Measurements from ENCODE around the gene FAU. TPM values are rescaled to one million over a fixed set of nuclear protein-coding genes. Genes with fewer than 3 reads are reported as not detected.

Gene FAU
- total RNA-seq, 1 donor from 2014 or later: 511 TPM

DNA sequence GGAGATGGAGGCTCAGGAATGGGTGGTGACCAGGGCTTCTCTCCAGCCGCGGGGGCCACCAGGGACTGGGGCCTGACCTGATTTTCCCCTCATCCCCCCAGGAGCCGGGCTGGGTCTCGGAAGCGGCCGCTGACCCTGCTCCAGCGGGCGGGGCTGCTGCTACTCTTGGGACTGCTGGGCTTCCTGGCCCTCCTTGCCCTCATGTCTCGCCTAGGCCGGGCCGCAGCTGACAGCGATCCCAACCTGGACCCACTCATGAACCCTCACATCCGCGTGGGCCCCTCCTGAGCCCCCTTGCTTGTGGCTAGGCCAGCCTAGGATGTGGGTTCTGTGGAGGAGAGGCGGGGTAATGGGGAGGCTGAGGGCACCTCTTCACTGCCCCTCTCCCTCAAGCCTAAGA, 34.1 kb downstream of the FAU start:
- intact Hi-C loops (cut with DNase I): no loop called here
- DNase-seq (ENCODE audit: low spot score): no peak

DNA sequence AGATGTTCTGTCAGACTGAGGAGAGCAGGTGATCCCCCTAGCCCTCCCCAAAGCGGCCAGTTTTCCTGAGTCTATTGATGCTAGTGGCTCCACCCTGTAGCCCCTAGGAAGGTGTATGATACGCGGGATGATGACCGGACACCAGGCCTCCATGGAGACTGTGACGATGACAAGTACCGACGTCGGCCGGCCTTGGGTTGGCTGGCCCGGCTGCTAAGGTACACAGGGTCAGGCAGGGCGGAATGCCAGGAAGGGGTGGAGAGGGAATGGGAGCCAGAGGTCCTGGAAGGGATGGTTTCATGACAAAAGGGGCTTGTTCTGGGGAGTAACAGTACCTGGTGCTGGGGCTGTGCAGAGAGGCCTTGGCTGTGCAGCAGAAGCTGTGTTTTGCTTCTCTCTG, 34.7 kb downstream of the FAU start:
- intact Hi-C loops (cut with DNase I): no loop called here
- DNase-seq (ENCODE audit: low spot score): no peak

GRCh38 chr11:65086809-65087208, 35.1 kb downstream of the FAU start:
- DNase-seq (ENCODE audit: low spot score): no peak
- intact Hi-C loops (cut with DNase I): no loop called here

DNA sequence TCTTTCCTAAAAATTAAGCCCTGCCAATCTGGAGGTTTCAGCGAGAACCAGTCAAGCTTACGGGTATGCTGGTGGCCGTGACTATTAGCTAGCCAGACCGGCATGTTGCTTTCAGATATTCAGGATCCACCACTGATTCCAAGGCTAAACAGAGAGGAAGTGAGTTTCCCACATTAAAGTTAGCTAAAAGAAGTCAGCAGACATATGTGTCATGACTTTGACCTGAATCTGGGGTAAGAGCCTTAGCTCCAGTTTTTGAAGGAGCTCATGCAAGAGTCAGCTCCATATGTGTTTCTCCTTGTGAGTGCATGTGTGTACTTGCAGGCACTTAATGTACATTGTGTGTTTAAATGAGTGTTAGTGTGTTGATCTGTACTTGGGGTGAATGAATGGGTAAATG, 36.5 kb downstream of the FAU start:
- intact Hi-C loops (cut with DNase I): loop anchor here (2.0 kb wide), 1 partner anchor 31 kb away; the partner anchor contains the start of gene ZNHIT2

DNA sequence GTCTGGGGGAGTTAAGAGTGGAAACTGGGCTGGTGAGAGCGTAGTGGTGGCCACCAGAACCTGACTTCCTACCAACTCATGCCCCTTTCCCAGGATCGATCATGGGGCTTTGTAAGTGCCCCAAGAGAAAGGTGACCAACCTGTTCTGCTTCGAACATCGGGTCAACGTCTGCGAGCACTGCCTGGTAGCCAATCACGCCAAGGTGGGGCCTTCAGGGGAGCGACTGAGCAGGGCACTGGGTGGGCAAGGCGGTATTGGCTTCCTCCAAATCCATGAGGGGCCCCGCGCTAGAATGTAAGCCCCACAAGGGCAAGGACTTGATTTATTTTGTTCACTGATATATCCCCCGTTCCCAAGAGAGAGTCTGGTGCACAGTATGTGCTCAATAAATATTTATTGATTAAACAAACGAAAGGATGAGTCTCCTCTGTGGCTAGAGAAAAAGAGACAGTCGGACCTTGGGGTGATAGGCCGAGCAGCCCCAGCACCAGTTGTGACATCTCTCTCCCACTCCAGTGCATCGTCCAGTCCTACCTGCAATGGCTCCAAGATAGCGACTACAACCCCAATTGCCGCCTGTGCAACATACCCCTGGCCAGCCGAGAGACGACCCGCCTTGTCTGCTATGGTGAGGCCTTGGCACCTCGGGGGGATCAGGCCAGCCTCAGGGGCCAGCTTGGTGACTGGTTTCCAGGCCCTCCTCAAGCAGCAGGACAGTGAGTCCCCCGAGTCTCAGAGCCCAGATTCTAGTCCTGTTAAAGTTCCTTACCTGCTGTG, 37.1 kb downstream of the FAU start:
- DNase-seq (ENCODE audit: low spot score): no peak

More for the DNA sequence above, 36.5 kb downstream of the FAU start:
- DNase-seq (ENCODE audit: low spot score): no peak

DNA sequence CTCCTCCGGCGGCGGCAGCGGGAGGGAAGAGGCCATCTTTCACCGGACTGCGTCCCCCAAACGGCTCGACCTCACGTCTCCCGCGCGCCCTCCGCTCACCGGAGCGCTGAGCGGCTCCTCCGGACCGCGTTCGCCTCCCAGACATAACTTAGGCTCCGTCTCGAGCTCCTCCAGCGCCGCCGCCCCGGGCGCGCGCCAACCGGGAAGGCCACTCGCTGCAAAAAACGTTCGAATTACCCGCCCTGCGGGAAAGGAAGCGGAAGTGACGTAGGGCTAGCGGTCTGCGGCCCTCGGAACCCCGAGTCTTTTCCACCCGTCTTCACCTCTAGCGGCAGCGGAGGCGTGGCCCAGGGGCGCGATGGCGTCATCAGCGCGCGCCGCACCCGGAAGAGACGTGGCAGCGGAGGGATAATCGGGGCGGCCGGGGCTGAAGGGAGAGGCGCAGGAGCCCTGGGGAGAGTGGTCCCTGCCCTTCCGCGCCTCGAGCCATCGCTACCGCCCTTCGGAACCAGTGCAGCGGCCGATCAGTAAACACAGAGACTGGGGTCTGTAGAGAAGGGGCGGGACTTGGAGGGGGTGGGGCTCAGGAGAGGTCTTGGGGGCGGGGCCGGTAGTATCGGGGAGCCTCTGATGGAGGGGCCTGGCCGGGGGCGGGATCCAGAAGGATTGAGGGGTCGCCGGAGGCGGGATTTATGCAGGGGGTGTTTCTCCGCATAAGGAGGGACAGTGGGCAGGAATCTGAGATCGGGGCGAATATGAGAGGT, 37.9 kb downstream of the FAU start, which contains the start of the genes CDCA5 and ZFPL1:
CDCA5 (minus strand) TSS at position 207 of the 764 bp plus-strand sequence; CDS start at position 145, 62 bp downstream.
ZFPL1 (plus strand) TSS at position 389 of the 764 bp plus-strand sequence. CDS start 477 bp downstream, outside the sequence.
- DNase-seq (ENCODE audit: low spot score): peak; percentile 98
- intact Hi-C loops (cut with DNase I): loop anchor here (1.0 to 5.0 kb wide), 3 partner anchors 12 to 57 kb away; partner anchors contain the start of genes SNX15, VPS51 and ZNHIT2

More for the DNA sequence above, 37.1 kb downstream of the FAU start:
- intact Hi-C loops (cut with DNase I): loop anchor here (1.0 to 5.0 kb wide), 3 partner anchors 12 to 57 kb away; partner anchors contain the start of genes SNX15, VPS51 and ZNHIT2

DNA sequence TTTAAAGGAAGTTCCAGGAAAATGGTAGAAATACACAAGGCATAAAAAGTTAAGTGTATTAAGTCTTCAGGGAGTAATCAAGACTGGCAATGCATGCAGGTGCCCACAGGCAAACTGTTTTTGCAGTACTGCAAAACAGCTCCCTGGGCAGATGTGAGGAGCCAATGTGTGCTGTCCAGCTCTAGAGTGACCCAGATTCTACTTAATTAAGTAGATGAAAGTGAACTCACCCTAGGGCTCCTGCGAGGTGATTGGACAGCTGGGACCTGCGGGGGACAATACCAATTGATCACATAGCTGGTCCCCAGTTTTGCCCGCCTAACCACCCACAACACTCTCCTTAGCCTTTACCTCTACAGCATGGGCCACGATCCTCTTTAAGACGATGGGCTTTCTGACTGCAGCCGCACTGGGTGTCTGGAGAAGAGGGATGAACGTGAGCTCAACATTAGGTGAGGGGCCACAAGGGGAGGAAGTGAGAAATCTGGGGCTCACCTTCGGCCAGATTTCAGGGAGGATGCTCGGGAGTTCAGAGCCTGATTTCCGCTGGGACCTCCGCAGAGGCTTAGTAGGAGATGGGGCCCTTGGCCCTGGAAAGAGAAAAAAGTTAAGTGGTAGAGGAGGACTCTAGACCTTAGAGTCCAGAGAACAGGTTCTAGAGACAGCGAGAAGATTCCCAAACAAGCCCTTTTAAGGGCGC, 38.6 kb downstream of the FAU start:
- no peak for DNase-seq (ENCODE audit: low spot score)
- intact Hi-C loops (cut with DNase I): loop anchor here (5.0 kb wide), 1 partner anchor 56 kb away; the partner anchor contains the start of gene SNX15

DNA sequence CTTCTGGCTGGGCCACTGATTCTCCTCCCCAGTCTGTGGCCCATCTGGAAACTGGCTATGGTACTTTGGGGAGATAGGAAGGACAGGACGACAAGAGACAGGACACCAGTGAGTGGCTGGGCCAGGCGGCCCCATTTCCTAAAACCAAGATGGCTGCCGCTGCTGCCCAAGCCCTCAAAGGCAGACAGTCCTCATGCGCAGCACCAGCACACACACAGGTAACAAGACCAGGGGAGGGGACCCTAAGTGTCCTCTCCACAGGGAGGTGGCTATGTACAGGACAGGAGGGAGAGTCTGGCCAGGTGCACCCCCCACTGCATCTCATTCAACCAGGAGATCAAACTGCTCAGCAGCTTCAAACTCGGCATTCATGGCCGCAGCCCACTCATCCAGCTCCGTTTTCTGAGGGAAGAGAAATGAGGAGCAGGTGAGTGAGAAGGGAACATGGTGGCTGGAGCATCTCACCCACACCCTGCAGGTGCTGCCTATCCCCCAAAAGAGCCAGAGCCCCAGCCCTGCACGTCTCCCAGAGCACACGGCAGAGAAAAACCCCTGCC, 43.1 kb downstream of the FAU start:
- no peak for DNase-seq (ENCODE audit: low spot score)
- intact Hi-C loops (cut with DNase I): loop anchor here (10.0 kb wide), 1 partner anchor 234 kb away; the partner anchor contains the start of gene CDC42BPG

DNA sequence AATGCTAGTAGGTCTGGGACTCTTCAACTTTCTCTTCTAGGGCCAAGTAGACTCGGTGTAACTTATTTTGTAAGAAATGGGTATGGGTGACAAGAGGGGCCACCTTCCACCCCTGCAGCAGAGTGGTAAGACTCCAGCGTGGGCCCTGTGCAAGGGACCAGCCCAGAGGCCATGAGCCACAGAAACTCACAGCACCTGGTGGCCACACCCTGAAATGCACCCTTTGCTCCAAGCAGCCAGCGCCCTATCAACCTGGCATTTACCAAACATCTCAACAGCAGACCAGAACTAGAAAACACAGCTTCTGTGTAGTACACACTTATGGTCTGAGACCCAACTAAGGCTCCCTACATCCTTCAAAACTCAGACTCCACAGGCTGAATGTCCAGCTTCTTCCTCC, 43.8 kb downstream of the FAU start:
- intact Hi-C loops (cut with DNase I): loop anchor here (10.0 kb wide), 1 partner anchor 233 kb away; the partner anchor contains the start of gene CDC42BPG
- no peak for DNase-seq (ENCODE audit: low spot score)

DNA sequence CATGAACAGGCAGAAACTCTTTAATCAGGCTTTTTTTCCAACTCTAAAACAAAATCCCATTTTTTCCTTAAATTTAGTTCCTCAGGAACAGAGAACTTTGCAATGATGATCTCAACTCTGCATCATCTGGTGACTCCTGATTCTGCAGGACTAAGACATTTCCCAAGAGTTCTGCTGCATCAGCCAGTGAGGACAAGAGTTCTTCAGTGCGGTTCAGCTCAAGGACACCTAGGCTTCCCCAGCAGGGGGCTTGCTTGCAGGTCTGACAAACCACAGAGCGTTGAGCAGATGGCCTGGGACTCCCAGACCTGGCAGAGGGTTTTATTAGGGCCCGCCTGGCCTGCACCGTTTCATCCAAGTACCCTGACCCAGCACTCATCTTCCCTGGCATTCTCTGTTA, 44.5 kb downstream of the FAU start:
- intact Hi-C loops (cut with DNase I): loop anchor here (10.0 kb wide), 1 partner anchor 233 kb away; the partner anchor contains the start of gene CDC42BPG

GRCh38 chr11:65072631-65072966, 49.3 kb downstream of the FAU start:
- intact Hi-C loops (cut with DNase I): loop anchor here (10.0 kb wide), 1 partner anchor 228 kb away; the partner anchor contains the start of gene CDC42BPG
- no peak for DNase-seq (ENCODE audit: low spot score)

More for the DNA sequence above, 44.5 kb downstream of the FAU start:
- DNase-seq (ENCODE audit: low spot score): no peak

DNA sequence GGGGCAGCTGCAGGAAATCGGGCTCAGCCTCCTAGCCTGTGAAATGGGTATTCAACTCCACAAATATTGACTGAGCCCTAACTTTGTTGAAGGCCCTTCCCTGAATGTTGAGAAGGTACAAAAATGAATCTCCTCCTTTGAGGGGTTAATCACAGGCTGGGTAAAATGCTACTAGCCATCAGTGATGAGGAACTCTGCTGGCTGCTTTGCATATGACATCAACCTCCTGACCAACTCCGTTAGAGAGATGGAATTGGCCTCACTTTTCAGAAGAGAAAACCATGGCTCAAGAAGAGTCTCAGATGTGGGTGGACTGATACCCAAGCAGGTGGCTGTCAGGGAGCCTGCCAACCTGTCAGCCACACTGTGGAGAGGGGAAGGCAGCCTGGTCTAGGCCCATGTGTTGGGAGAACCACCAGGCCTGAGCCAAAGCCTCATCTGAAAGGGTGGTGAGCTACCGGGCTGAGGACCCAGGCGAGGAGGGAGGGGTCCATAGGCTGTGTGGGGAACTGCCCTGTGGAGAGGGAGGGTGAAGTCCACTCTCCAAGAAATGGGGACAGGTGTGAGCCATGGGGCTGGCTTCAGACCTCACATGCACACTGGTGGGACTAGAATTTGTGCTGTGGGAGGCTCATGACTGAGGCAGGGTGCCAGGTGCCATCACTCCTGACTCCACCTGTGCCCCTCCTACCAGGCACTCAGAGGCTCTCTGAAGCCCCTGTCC, 49.9 kb downstream of the FAU start:
- DNase-seq (ENCODE audit: low spot score): no peak
- intact Hi-C loops (cut with DNase I): loop anchor here (10.0 kb wide), 1 partner anchor 227 kb away; the partner anchor contains the start of gene CDC42BPG

Small RNA genes within 50 kb of the gene (microRNA-seq; reads per million reads assigned to microRNA genes)
- not detected for gene MIR6751

Other genes starting within 250 kb of the FAU start
- 50.9 TPM for gene EHD1, start 243.5 kb downstream of the FAU start, total RNA-seq
- 14.6 TPM for gene ATG2A, start 204.9 kb downstream of the FAU start, total RNA-seq
- 24.9 TPM for gene PPP2R5B, start 197.4 kb downstream of the FAU start, total RNA-seq
- not detected for gene GPHA2, start 186.2 kb downstream of the FAU start, total RNA-seq
- not detected for gene MAJIN, start 150.0 kb downstream of the FAU start, total RNA-seq
- gene BATF2, start 125.2 kb downstream of the FAU start, total RNA-seq: 0.70 TPM
- 120 TPM for gene ARL2, start 108.0 kb downstream of the FAU start, total RNA-seq
- gene SNX15, start 94.7 kb downstream of the FAU start, total RNA-seq: 17.0 TPM
- gene SAC3D1, start 80.9 kb downstream of the FAU start, total RNA-seq: 5.0 TPM
- gene NAALADL1, start 63.6 kb downstream of the FAU start, total RNA-seq: 3.5 TPM
- gene CDCA5, start 38.1 kb downstream of the FAU start, total RNA-seq: 1.5 TPM
- gene ZFPL1, start 37.9 kb downstream of the FAU start, total RNA-seq: 23.5 TPM
- gene VPS51, start 25.9 kb downstream of the FAU start, total RNA-seq: 87.1 TPM
- gene TM7SF2, start 10.3 kb downstream of the FAU start, total RNA-seq: 50.1 TPM
- gene ZNHIT2, start 4.4 kb downstream of the FAU start, total RNA-seq: 5.5 TPM
- 28.5 TPM for gene MRPL49, start 187 bp upstream of the FAU start, total RNA-seq
- gene SYVN1, start 12.4 kb upstream of the FAU start, total RNA-seq: 25.2 TPM
- gene SPDYC, start 48.1 kb upstream of the FAU start, total RNA-seq: not detected
- gene CAPN1, start 59.8 kb upstream of the FAU start, total RNA-seq: 89.6 TPM
- 3.5 TPM for gene POLA2, start 139.8 kb upstream of the FAU start, total RNA-seq
- gene CDC42EP2, start 192.7 kb upstream of the FAU start, total RNA-seq: 3.6 TPM
- gene DPF2, start 211.7 kb upstream of the FAU start, total RNA-seq: 46.2 TPM
- not detected for gene TIGD3, start 232.6 kb upstream of the FAU start, total RNA-seq

Data from cardiac septum (tissue), 1 donor.